UCSD-AML1 (cell line): ENCODE data around the gene ALG2.
A peak's percentile ranks its signal among the peaks of the same experiment; 100 is the strongest.

Experiments
- DNase-seq: peaks from one replicate; lab custom pipeline; 2025; ENCODE audit not compliant: unreplicated experiment; lab: John Stamatoyannopoulos, UW

The ALG2 gene

GRCh38 chr9:99221621-99222415 is at the start of gene ALG2, which contains the start of gene SEC61B:
Gene ALG2 (minus strand): TSS chr9:99221942. CDS start chr9:99221894, 48 bp downstream.
Gene SEC61B (plus strand): TSS chr9:99222282. CDS start chr9:99222364, 82 bp downstream.
- DNase-seq: peak; percentile 93

- no peak for DNase-seq
Observed at GRCh38 chr9:99270491-99270890, 48.7 kb upstream of the ALG2 start.

- no peak for DNase-seq
Observed at GRCh38 chr9:99269416-99269815, 47.7 kb upstream of the ALG2 start.

- peak; percentile 62 for DNase-seq
Observed at GRCh38 chr9:99266255-99267023, 44.7 kb upstream of the ALG2 start.

GRCh38 chr9:99265691-99266090 is 43.9 kb upstream of the ALG2 start:
- DNase-seq: no peak

- DNase-seq: peak; percentile 18
Observed at GRCh38 chr9:99264070-99264680, 42.4 kb upstream of the ALG2 start.

GRCh38 chr9:99262949-99263418 is 41.2 kb upstream of the ALG2 start:
- DNase-seq: no peak

- no peak for DNase-seq
Observed at GRCh38 chr9:99261923-99262322, 40.2 kb upstream of the ALG2 start.

- DNase-seq: no peak
Observed at GRCh38 chr9:99259231-99259918, 37.6 kb upstream of the ALG2 start.

- DNase-seq: no peak
Observed at GRCh38 chr9:99257723-99258389, 36.1 kb upstream of the ALG2 start.

GRCh38 chr9:99255651-99256050 is 33.9 kb upstream of the ALG2 start:
- DNase-seq: no peak

- DNase-seq: no peak
Observed at GRCh38 chr9:99253772-99254431, 32.2 kb upstream of the ALG2 start.

GRCh38 chr9:99253134-99253533 is 31.4 kb upstream of the ALG2 start:
- DNase-seq: no peak

- DNase-seq: no peak
Observed at GRCh38 chr9:99251157-99251556, 29.4 kb upstream of the ALG2 start.

- DNase-seq: no peak
Observed at GRCh38 chr9:99249619-99250018, 27.9 kb upstream of the ALG2 start.

GRCh38 chr9:99244344-99245260 is 22.9 kb upstream of the ALG2 start:
- DNase-seq: no peak

- DNase-seq: no peak
Observed at GRCh38 chr9:99241106-99241505, 19.4 kb upstream of the ALG2 start.

- DNase-seq: no peak
Observed at GRCh38 chr9:99239341-99240060, 17.8 kb upstream of the ALG2 start.
